PC-3 (cell line): ENCODE data around the gene TMEM212. TPM values are rescaled to one million over a fixed set of nuclear protein-coding genes. Genes with fewer than 3 reads are reported as not detected.
A peak's percentile ranks its signal among the peaks of the same experiment; 100 is the strongest.

Experiments used
- ATAC-seq: fragments of 200-7000 bp; cut with Tn5 transposase; 2 replicates; pipeline ENCODE4 v1.9.1; 2020; ENCODE audit warnings: mild to moderate bottlenecking, moderate library complexity
- BruUV-seq: library from RNA; stranded (reverse); fragments of 400-500 nt; replicated peaks from 2 replicates; lab custom pipeline; 2021; lab: Mats Ljungman, UMichigan
- CTCF ChIA-PET: fragments of 300-600 bp; sonication (Branson Sonifier 250); formaldehyde crosslinking; loops from one replicate; lab custom pipeline; 2022; ENCODE audit warnings: antibody characterized with exemption; lab: Charles Lee
- POLR2A ChIA-PET: fragments of 300-600 bp; sonication (Branson Sonifier 250); formaldehyde crosslinking; loops from one replicate; lab custom pipeline; 2022; ENCODE audit warnings: antibody characterized with exemption; ENCODE audit not compliant: unreplicated experiment; lab: Charles Lee
- DNase-seq: peaks from one replicate; pipeline ENCODE4 v3.0.0-alpha.2; 2015
- H2AFZ ChIP-seq: fragments of 300-600 bp; sonication (generic); 2 replicates; pipeline ENCODE4 v1.6.0; 2016; ENCODE audit warnings: antibody characterized with exemption, low read length
- H3F3A ChIP-seq: fragments of 300-600 bp; sonication (generic); one replicate; pipeline ENCODE4 v1.6.0; 2017; ENCODE audit warnings: antibody characterized with exemption, low read length, control low read depth, mild to moderate bottlenecking; ENCODE audit not compliant: unreplicated experiment
- H3K27ac ChIP-seq: fragments of 300-600 bp; sonication (generic); 2 replicates; pipeline ENCODE4 v1.5.1; 2016; ENCODE audit warnings: mild to moderate bottlenecking, low read length
- H3K27me3 ChIP-seq: fragments of 300-600 bp; sonication (generic); 2 replicates; pipeline ENCODE4 v1.6.1; 2016; ENCODE audit warnings: low read length, mixed read lengths
- H3K36me3 ChIP-seq: fragments of 300-600 bp; sonication (generic); 2 replicates; pipeline ENCODE4 v1.6.1; 2016; ENCODE audit warnings: low read depth, mixed run types, low read length, mixed read lengths
- H3K4me1 ChIP-seq: fragments of 300-600 bp; sonication (generic); 2 replicates; pipeline ENCODE4 v1.5.1; 2016; ENCODE audit warnings: low read length; ENCODE audit not compliant: insufficient read depth
- H3K4me2 ChIP-seq: fragments of 300-600 bp; sonication (generic); 2 replicates; pipeline ENCODE4 v1.6.0; 2016; ENCODE audit warnings: low read length
- H3K4me3 ChIP-seq: fragments of 300-600 bp; sonication (generic); 2 replicates; pipeline ENCODE4 v1.5.1; 2016; ENCODE audit warnings: mild to moderate bottlenecking, low read length, mixed read lengths
- H3K79me2 ChIP-seq: fragments of 300-600 bp; sonication (generic); 2 replicates; pipeline ENCODE4 v1.6.1; 2017; ENCODE audit warnings: low read length, mixed read lengths
- H3K9ac ChIP-seq: fragments of 300-600 bp; sonication (generic); 2 replicates; pipeline ENCODE4 v1.6.0; 2016; ENCODE audit warnings: mild to moderate bottlenecking, low read length
- H3K9me2 ChIP-seq: fragments of 300-600 bp; sonication (generic); replicated peaks from 2 replicates; pipeline ENCODE4 v1.6.1; 2016; ENCODE audit warnings: mixed run types, low read length, mixed read lengths
- H3K9me3 ChIP-seq: fragments of 300-600 bp; sonication (generic); 2 replicates; pipeline ENCODE4 v1.6.1; 2016; ENCODE audit warnings: low read length, mixed read lengths
- H4K20me1 ChIP-seq: fragments of 300-600 bp; sonication (generic); 2 replicates; pipeline ENCODE4 v1.6.1; 2016; ENCODE audit warnings: low read length, mixed read lengths
- CTCF ChIP-seq: fragments of 300-600 bp; sonication (generic); conservative IDR thresholded peaks from 2 replicates; pipeline ENCODE4 v1.5.1; 2017; ENCODE audit warnings: antibody characterized with exemption, low read depth, mild to moderate bottlenecking, low read length
- EZH2 ChIP-seq: fragments of 300-600 bp; sonication (generic); IDR thresholded peaks from one replicate; pipeline ENCODE4 v1.6.1; 2017; ENCODE audit warnings: antibody characterized with exemption, mild to moderate bottlenecking, low read length; ENCODE audit not compliant: unreplicated experiment
- EZH2phosphoT487 ChIP-seq: fragments of 300-600 bp; sonication (generic); IDR thresholded peaks from 2 replicates; pipeline ENCODE4 v1.6.1; 2018; ENCODE audit warnings: mild to moderate bottlenecking, antibody characterized with exemption, low read length, borderline replicate concordance
- intact Hi-C: fragments of 100-400 bp; cut with micrococcal nuclease; formaldehyde crosslinking; loops from 2 replicates; pipeline ENCODE4 v1.9.0; 2023
- total RNA-seq: library from RNA; depleted of rRNA; stranded (reverse); fragments of >200 nt; gene quantifications from 2 replicates; pipeline ENCODE4 v1.2.3, GENCODE V29; 2014

The TMEM212 gene
- total RNA-seq, 1 experiment from 2014 or later: not detected

GRCh38 chr3:171833789-171834460 lies 9.2 kb upstream of the TMEM212 start:
- H3K27me3 ChIP-seq: no peaks in the 10 kb centered on the region
- H4K20me1 ChIP-seq: no peaks in the 10 kb centered on the region
- CTCF ChIA-PET: interaction anchor here (0.5 to 2.3 kb wide), 12 partner anchors 10 to 335 kb away, joined by 3 to 40 read pairs (median 4); partner anchors contain the start of gene PLD1
- H3K9me2 ChIP-seq: no peaks in the 10 kb centered on the region
- peaks cover 38% of the 10 kb centered on the region for H3K4me1 ChIP-seq
- no peaks in the 10 kb centered on the region for H3K9me3 ChIP-seq
- POLR2A ChIA-PET: interaction anchor here (0.6 to 1.1 kb wide), 3 partner anchors 24 to 63 kb away, joined by 3 to 6 read pairs (median 5); partner anchors contain the start of gene PLD1
- H3K9ac ChIP-seq: peak overlapping the region; percentile 37
- TF ChIP-seq CTCF (peak; percentile 87), EZH2 (no peak), EZH2phosphoT487 (no peak)
- H2AFZ ChIP-seq: no peak overlapping the region
- ATAC-seq: peak; percentile 65
- no peaks in the 10 kb centered on the region for H3F3A ChIP-seq
- BruUV-seq: no TSS peak
- H3K79me2 ChIP-seq: no peaks in the 10 kb centered on the region
- intact Hi-C loops: loop anchor here (1.0 to 5.0 kb wide), 6 partner anchors 63 to 872 kb away; no protein-coding TSS in a partner anchor
- H3K4me3 ChIP-seq: no peak overlapping the region
- H3K4me2 ChIP-seq: peak overlapping the region; percentile 51
- peak overlapping the region; percentile 66 for H3K27ac ChIP-seq
- DNase-seq: peak; percentile 69
- no peaks in the 10 kb centered on the region for H3K36me3 ChIP-seq

- Histone ChIP-seq H3K27ac (peak overlapping the region; percentile 66), H2AFZ (no peak overlapping the region), H3K4me1 (peaks cover 38% of the 10 kb centered on the region), H3K9me3 (no peaks in the 10 kb centered on the region), H3K4me3 (no peak overlapping the region), H3K9me2 (no peaks in the 10 kb centered on the region), H3K36me3 (no peaks in the 10 kb centered on the region), H3K4me2 (peak overlapping the region; percentile 51; the same call in 1 of the 2 replicates), H3K9ac (peak overlapping the region; percentile 21; the same call in 1 of the 2 replicates), H3F3A (no peaks in the 10 kb centered on the region), H3K27me3 (no peaks in the 10 kb centered on the region), H4K20me1 (no peaks in the 10 kb centered on the region), H3K79me2 (no peaks in the 10 kb centered on the region)
- no TSS peak for BruUV-seq
- ATAC-seq (no peak), DNase-seq (no peak)
- intact Hi-C loops: loop anchor here (1.0 to 5.0 kb wide), 6 partner anchors 63 to 872 kb away; no protein-coding TSS in a partner anchor
- ChIA-PET POLR2A (interaction anchor here (0.6 to 0.9 kb wide), 2 partner anchors 25 to 46 kb away, joined by 3 to 6 read pairs; partner anchors contain the start of gene PLD1), CTCF (interaction anchor here (0.6 to 2.3 kb wide), 8 partner anchors 25 to 334 kb away, joined by 3 to 40 read pairs (median 4); partner anchors contain the start of gene PLD1)
- TF ChIP-seq CTCF: no peak
- TF ChIP-seq EZH2: no peak
- TF ChIP-seq EZH2phosphoT487: no peak
Observed at GRCh38 chr3:171834461-171834801, 8.7 kb upstream of the TMEM212 start.

GRCh38 chr3:171835116-171835515 lies 8.0 kb upstream of the TMEM212 start:
- H3K4me3 ChIP-seq: no peak overlapping the region
- TF ChIP-seq CTCF (no peak), EZH2 (no peak), EZH2phosphoT487 (no peak)
- no peaks in the 10 kb centered on the region for H4K20me1 ChIP-seq
- ATAC-seq (no peak), DNase-seq (no peak)
- H3F3A ChIP-seq: no peaks in the 10 kb centered on the region
- peaks cover 33% of the 10 kb centered on the region for H3K4me1 ChIP-seq
- no peaks in the 10 kb centered on the region for H3K9me3 ChIP-seq
- H2AFZ ChIP-seq: no peak overlapping the region
- no peak overlapping the region for H3K4me2 ChIP-seq
- CTCF ChIA-PET: interaction anchor here (2.3 kb wide), 1 partner anchor 63 kb away, joined by 40 read pairs; no protein-coding TSS in a partner anchor
- H3K36me3 ChIP-seq: no peaks in the 10 kb centered on the region
- intact Hi-C loops: no loop called here
- no peaks in the 10 kb centered on the region for H3K27me3 ChIP-seq
- POLR2A ChIA-PET: no interaction called here
- no TSS peak for BruUV-seq
- H3K9me2 ChIP-seq: no peaks in the 10 kb centered on the region
- no peaks in the 10 kb centered on the region for H3K79me2 ChIP-seq
- no peak overlapping the region for H3K27ac ChIP-seq
- H3K9ac ChIP-seq: no peak overlapping the region
